Neuronal stem cell (in vitro differentiated cells): Measurements from ENCODE around the gene TMEM63A.

Source experiments
- DNase-seq: peaks from one replicate; pipeline ENCODE4 v3.0.0-alpha.2; 2013; ENCODE audit warnings: low spot score
- H2AFZ ChIP-seq: one replicate; pipeline ENCODE4 v1.6.1; 2013; ENCODE audit warnings: mild to moderate bottlenecking, low read length, inconsistent platforms
- H2AK5ac ChIP-seq: 2 replicates; pipeline ENCODE4 v1.6.1; 2013; ENCODE audit warnings: low read depth, mild to moderate bottlenecking, inconsistent platforms, low read length, moderate library complexity, mixed read lengths
- H2BK120ac ChIP-seq: 2 replicates; pipeline ENCODE4 v1.6.1; 2013; ENCODE audit warnings: low read depth, mild to moderate bottlenecking, inconsistent platforms, low read length, moderate library complexity, mixed read lengths
- H2BK12ac ChIP-seq: one replicate; pipeline ENCODE4 v1.6.1; 2013; ENCODE audit warnings: low read length, inconsistent platforms
- H2BK15ac ChIP-seq: 2 replicates; pipeline ENCODE4 v1.6.1; 2013; ENCODE audit warnings: mild to moderate bottlenecking, low read length, inconsistent platforms, mixed read lengths
- H2BK5ac ChIP-seq: one replicate; pipeline ENCODE4 v1.6.1; 2013; ENCODE audit warnings: inconsistent platforms, mild to moderate bottlenecking, low read length, moderate library complexity
- H3K14ac ChIP-seq: one replicate; pipeline ENCODE4 v1.6.1; 2013; ENCODE audit warnings: low read length, inconsistent platforms
- H3K18ac ChIP-seq: 2 replicates; pipeline ENCODE4 v1.6.1; 2013; ENCODE audit warnings: low read length, inconsistent platforms
- H3K23ac ChIP-seq: 2 replicates; pipeline ENCODE4 v1.6.1; 2013; ENCODE audit warnings: low read depth, mild to moderate bottlenecking, mixed read lengths, low read length, inconsistent platforms; ENCODE audit not compliant: poor library complexity
- H3K27ac ChIP-seq: replicated peaks from 3 replicates; pipeline ENCODE4 v1.5.1; 2013; ENCODE audit warnings: low read length, inconsistent platforms
- H3K27me3 ChIP-seq, 3 experiments: 2 replicates each; pipeline ENCODE4 v1.6.1; 2013; ENCODE audit warnings: low read length in 3 of 3, mild to moderate bottlenecking in 2 of 3, inconsistent platforms in 1 of 3, low read depth in 1 of 3, mixed read lengths in 1 of 3, moderate library complexity in 1 of 3; ENCODE audit not compliant: control insufficient read depth in 3 of 3, insufficient read depth in 3 of 3
- H3K36me3 ChIP-seq, 2 donors: replicated peaks in 1 of 2; 2 replicates each; pipeline ENCODE4 v1.6.1; 2013; ENCODE audit warnings: low read length in 2 of 2; ENCODE audit not compliant: control insufficient read depth in 2 of 2, insufficient read depth in 2 of 2
- H3K4ac ChIP-seq: 2 replicates; pipeline ENCODE4 v1.6.1; 2013; ENCODE audit warnings: inconsistent platforms, mild to moderate bottlenecking, low read length, moderate library complexity
- H3K4me1 ChIP-seq, 2 donors: 1 replicate in 1 of 2; 2 replicates in 1 of 2; pipeline ENCODE4 v1.6.1; 2013; ENCODE audit warnings: low read length in 2 of 2, low read depth in 1 of 2; ENCODE audit not compliant: control insufficient read depth in 2 of 2, insufficient read depth in 1 of 2
- H3K4me2 ChIP-seq: one replicate; pipeline ENCODE4 v1.6.1; 2013; ENCODE audit warnings: mild to moderate bottlenecking, low read length, inconsistent platforms; ENCODE audit not compliant: insufficient read depth, poor library complexity, severe bottlenecking
- H3K4me3 ChIP-seq, 2 donors: 2 replicates each; pipeline ENCODE4 v1.5.1; 2013; ENCODE audit warnings: low read length in 2 of 2, mild to moderate bottlenecking in 2 of 2, inconsistent platforms in 1 of 2, moderate library complexity in 1 of 2
- H3K79me1 ChIP-seq: one replicate; pipeline ENCODE4 v1.6.1; 2013; ENCODE audit warnings: low read depth, mild to moderate bottlenecking, inconsistent platforms, low read length, moderate library complexity
- H3K9ac ChIP-seq: one replicate; pipeline ENCODE4 v1.6.1; 2013; ENCODE audit warnings: mild to moderate bottlenecking, low read depth, low read length, inconsistent platforms; ENCODE audit not compliant: poor library complexity
- H3K9me3 ChIP-seq, 2 donors: replicated peaks in 1 of 2; 2 replicates each; pipeline versions ENCODE3 to v1.6.1; 2013; ENCODE audit warnings: low read length in 2 of 2, mild to moderate bottlenecking in 2 of 2, inconsistent platforms in 1 of 2, low read depth in 1 of 2, mixed read lengths in 1 of 2, moderate library complexity in 1 of 2; ENCODE audit not compliant: control insufficient read depth in 2 of 2, insufficient read depth in 1 of 2
- H4K8ac ChIP-seq: one replicate; pipeline ENCODE4 v1.6.1; 2013; ENCODE audit warnings: low read depth, mild to moderate bottlenecking, inconsistent platforms, low read length, moderate library complexity
- H4K91ac ChIP-seq: one replicate; pipeline ENCODE4 v1.6.1; 2013; ENCODE audit warnings: low read length, low read depth, mild to moderate bottlenecking, inconsistent platforms; ENCODE audit not compliant: poor library complexity
- WGBS, 2 donors: extraction: QIAGEN DNeasy Blood & Tissue Kit; methylation state at CpG; one replicate each; pipeline ENCODE4 v1.1.7; 2013; ENCODE audit warnings: missing lambda C conversion rate in 2 of 2, mixed read lengths in 1 of 2; ENCODE audit not compliant: insufficient read length in 2 of 2, insufficient replicate concordance in 1 of 2; ENCODE audit errors: extremely low coverage in 2 of 2; 5-methylcytosine and 5-hydroxymethylcytosine counted together

TMEM63A gene

GRCh38 chr1:225876900-225877510 lies 5.2 kb downstream of the TMEM63A start:
- Histone ChIP-seq H2BK15ac (no peak overlapping the region), H3K4me1 (peaks cover 9% of the 10 kb centered on the region in 2 donors), H3K27ac (no peak overlapping the region), H3K23ac (no peak overlapping the region), H3K27me3 (peaks cover 0 to 7% (median 0%) of the 10 kb centered on the region in 3 experiments), H3K9me3 (no peaks in the 10 kb centered on the region), H2BK5ac (no peak overlapping the region), H3K79me1 (no peaks in the 10 kb centered on the region), H2BK12ac (no peak overlapping the region), H3K36me3 (peaks cover 0 to 27% of the 10 kb centered on the region in 2 donors), H3K4me3 (no peak overlapping the region), H3K4me2 (no peak overlapping the region), H4K91ac (no peak overlapping the region), H2AK5ac (no peak overlapping the region), H4K8ac (no peak overlapping the region), H3K9ac (no peak overlapping the region), H2AFZ (no peak overlapping the region), H3K14ac (no peak overlapping the region), H2BK120ac (no peak overlapping the region), H3K18ac (no peak overlapping the region), H3K4ac (no peak overlapping the region)
- WGBS, 2 donors, result no CpG with 5 or more reads among the region's 12 CpGs
- DNase-seq, result no peak

- no CpG with 5 or more reads among the region's 12 CpGs for WGBS, 2 donors
- no peak overlapping the region for H3K23ac ChIP-seq
- no peak overlapping the region for H2BK12ac ChIP-seq
- no peak overlapping the region for H3K9ac ChIP-seq
- no peak overlapping the region for H3K4me3 ChIP-seq
- H3K9me3 ChIP-seq, result no peaks in the 10 kb centered on the region
- H3K36me3 ChIP-seq, result peaks cover 0 to 41% of the 10 kb centered on the region in 2 donors
- H3K14ac ChIP-seq, result no peak overlapping the region
- no peak overlapping the region for H3K4ac ChIP-seq
- H2BK15ac ChIP-seq, result no peak overlapping the region
- H3K27ac ChIP-seq, result no peak overlapping the region
- no peak overlapping the region for H4K91ac ChIP-seq
- no peak overlapping the region for H2AFZ ChIP-seq
- H2BK120ac ChIP-seq, result no peak overlapping the region
- H4K8ac ChIP-seq, result no peak overlapping the region
- H3K4me2 ChIP-seq, result no peak overlapping the region
- no peak for DNase-seq
- H3K4me1 ChIP-seq, result peaks cover 0 to 1% of the 10 kb centered on the region in 2 donors
- H2AK5ac ChIP-seq, result no peak overlapping the region
- peaks cover 0 to 3% (median 0%) of the 10 kb centered on the region in 3 experiments for H3K27me3 ChIP-seq
- no peak overlapping the region for H3K18ac ChIP-seq
- no peaks in the 10 kb centered on the region for H3K79me1 ChIP-seq
- no peak overlapping the region for H2BK5ac ChIP-seq
These were observed 7.0 kb downstream of the TMEM63A start for GRCh38 chr1:225875044-225875815.

- H4K8ac ChIP-seq, result no peak overlapping the region
- H3K4me3 ChIP-seq, result no peak overlapping the region
- DNase-seq, result no peak
- no CpG with 5 or more reads among the region's 11 CpGs for WGBS, 2 donors
- no peak overlapping the region for H4K91ac ChIP-seq
- no peak overlapping the region for H3K4me2 ChIP-seq
- H3K4ac ChIP-seq, result no peak overlapping the region
- no peaks in the 10 kb centered on the region for H3K27me3 ChIP-seq
- H3K18ac ChIP-seq, result peak overlapping the region; percentile 67
- H3K9me3 ChIP-seq, result no peaks in the 10 kb centered on the region
- H3K14ac ChIP-seq, result no peak overlapping the region
- H3K4me1 ChIP-seq, result peaks cover 0 to 1% of the 10 kb centered on the region in 2 donors
- H3K27ac ChIP-seq, result no peak overlapping the region
- H2BK5ac ChIP-seq, result no peak overlapping the region
- no peak overlapping the region for H2BK12ac ChIP-seq
- no peaks in the 10 kb centered on the region for H3K79me1 ChIP-seq
- no peak overlapping the region for H2AFZ ChIP-seq
- no peak overlapping the region for H2BK15ac ChIP-seq
- H2BK120ac ChIP-seq, result no peak overlapping the region
- H3K9ac ChIP-seq, result no peak overlapping the region
- peaks cover 0 to 41% of the 10 kb centered on the region in 2 donors for H3K36me3 ChIP-seq
- no peak overlapping the region for H2AK5ac ChIP-seq
- H3K23ac ChIP-seq, result no peak overlapping the region
These were observed 7.7 kb downstream of the TMEM63A start for GRCh38 chr1:225874431-225874830.

DNA sequence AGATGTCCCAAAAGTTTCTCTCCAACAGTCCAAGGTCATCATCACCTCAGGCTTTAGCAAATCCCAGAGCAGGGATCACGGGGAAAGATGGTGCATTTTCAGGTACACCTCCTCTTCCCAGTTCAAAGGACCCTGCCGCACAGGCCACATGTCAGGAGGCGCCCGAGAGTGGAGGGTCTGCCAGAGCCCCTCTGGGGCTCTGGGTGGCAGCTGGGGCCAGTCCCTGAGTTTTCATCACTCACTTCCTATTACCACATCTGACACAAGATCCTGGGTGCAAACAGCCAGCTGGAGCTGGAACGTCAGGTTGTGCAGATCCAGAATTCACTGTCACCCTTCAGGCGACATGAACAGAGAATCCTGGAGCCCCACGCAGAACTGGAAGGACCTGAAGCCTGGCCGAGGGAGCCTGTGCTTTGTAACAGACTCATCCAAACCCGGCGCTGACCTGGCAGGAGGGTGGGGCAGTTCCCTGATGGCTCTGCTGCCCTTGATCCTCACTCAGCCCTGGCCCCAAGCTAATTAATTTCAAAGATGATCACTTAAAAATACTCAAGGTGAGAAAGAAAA lies 8.8 kb downstream of the TMEM63A start:
- H3K36me3 ChIP-seq, result peaks cover 0 to 41% of the 10 kb centered on the region in 2 donors

More for the DNA sequence above, 8.8 kb downstream of the TMEM63A start:
- peaks cover 0 to 1% of the 10 kb centered on the region in 2 donors for H3K4me1 ChIP-seq
- no peak overlapping the region for H3K23ac ChIP-seq
- H2BK12ac ChIP-seq, result no peak overlapping the region
- WGBS, 2 donors, result no CpG with 5 or more reads among the region's 10 CpGs
- no peak overlapping the region for H3K4ac ChIP-seq
- no peaks in the 10 kb centered on the region for H3K79me1 ChIP-seq
- H4K91ac ChIP-seq, result no peak overlapping the region
- H2AK5ac ChIP-seq, result no peak overlapping the region
- H4K8ac ChIP-seq, result no peak overlapping the region
- H3K27me3 ChIP-seq, result no peaks in the 10 kb centered on the region
- H3K9ac ChIP-seq, result no peak overlapping the region
- no peak overlapping the region for H3K18ac ChIP-seq
- H3K9me3 ChIP-seq, result no peaks in the 10 kb centered on the region
- H2AFZ ChIP-seq, result no peak overlapping the region
- no peak overlapping the region for H2BK120ac ChIP-seq
- H2BK5ac ChIP-seq, result no peak overlapping the region
- H2BK15ac ChIP-seq, result no peak overlapping the region
- no peak for DNase-seq
- H3K27ac ChIP-seq, result no peak overlapping the region
- H3K4me3 ChIP-seq, result no peak overlapping the region
- no peak overlapping the region for H3K14ac ChIP-seq
- H3K4me2 ChIP-seq, result no peak overlapping the region
